ENCODE data around the gene SLC6A13. TPM values are rescaled to one million over a fixed set of nuclear protein-coding genes. Genes with fewer than 3 reads are reported as not detected.
A peak's percentile ranks its signal among the peaks of the same experiment; 100 is the strongest.
"Not testable (repeated sequence)": the region's sequence is repeated elsewhere in the genome, so short reads cannot be mapped to it uniquely, and the experiment has no call there.

Gene SLC6A13
- total RNA-seq, 1 donor from 2014 or later = 0.40 TPM

DNA sequence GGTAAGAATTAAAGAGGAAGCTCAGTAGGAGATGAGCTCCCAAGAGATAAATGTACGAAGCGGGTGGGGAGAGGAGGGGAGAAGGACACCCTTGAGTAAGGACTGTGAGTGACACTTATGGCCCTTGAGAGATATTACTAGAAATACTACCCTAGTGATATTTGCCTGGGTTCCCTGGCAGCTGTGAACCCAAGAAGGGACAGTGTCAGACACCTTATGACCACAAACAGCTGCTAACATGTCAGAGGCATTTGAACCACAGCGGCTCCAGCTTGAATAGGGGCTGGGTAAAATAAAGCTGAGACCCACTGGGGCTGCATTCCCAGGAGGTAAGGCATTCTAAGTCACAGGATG lies 29.0 kb downstream of the SLC6A13 start:
- no peak for DNase-seq (ENCODE audit: low spot score)

DNA sequence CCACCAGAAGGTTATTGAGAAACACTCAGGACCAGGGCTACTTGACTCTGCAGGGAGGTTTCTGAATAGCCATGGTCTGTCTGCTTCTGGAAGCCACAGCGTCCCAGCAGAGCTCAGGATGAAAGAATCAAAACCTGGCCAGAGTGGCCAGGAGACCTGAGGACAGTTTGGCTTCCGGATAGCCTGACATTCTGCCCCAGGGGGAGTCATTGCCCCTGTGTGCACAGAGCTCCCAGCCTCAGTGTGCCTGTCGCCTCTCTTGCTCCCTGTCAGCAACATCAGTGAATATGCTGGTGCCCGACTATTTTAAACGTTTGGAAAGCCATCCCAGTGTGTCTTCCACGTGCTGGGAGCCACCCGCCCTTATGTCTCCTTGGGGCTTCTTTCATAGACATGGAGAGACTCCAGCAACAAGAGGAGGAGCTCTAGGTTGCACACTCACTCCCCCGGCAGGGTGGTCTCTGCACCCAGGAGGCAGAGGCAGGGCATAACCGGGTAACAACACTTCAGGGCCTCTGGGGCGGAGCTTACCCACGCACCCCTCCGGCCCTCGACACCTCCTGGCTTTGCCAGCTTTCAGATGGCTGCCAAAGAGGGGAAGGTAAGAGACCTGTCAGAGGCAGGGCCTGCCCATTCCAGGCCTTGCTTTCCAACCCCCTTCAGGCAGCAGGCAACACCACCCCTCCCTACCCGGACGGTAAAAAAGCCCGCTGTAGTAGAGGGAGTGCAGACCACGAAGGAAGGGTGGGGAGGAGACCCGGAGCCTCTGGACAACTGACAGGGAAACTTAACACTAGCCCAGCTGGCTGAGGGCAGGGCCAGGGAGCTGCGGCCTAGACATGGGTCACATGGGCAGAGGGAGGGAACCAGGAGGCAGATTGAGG lies 29.7 kb downstream of the SLC6A13 start:
- no peak for DNase-seq (ENCODE audit: low spot score)

DNA sequence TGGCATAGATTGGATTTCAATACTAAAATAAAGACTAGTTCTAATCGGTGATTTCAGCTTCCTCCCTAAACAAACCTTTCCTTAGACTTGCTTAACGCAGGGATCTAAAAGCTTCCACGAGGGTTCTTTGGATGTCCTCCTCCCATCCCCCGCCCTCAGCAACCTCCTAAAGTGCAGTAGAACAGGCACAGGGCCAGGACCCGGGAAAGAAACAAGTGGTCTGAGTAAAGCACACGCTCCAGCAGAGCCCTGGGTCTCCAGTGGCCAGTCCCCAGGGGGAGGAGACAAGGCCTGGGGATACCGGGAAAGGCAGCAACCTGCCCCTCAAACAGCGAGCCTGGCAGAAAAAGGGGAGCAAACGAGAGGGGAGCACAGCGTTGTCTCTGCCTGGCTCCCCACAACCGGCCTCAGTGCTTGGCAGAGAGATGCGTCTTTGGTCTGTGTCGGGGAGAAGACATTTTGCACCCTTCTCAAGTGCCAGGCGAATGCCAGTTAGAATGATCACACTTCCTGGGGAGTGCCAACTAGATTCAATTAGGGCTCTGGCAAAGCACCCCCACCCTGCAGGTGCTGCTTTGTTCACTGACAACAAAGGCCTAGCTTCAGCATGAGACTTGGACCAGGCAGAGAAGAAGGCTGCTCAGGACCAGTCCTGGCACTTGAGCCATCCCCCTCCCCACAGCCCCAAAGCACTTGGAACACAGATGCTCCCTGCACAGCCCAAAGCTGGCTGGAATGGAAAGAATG lies 31.5 kb downstream of the SLC6A13 start:
- DNase-seq (ENCODE audit: low spot score) = no peak

DNA sequence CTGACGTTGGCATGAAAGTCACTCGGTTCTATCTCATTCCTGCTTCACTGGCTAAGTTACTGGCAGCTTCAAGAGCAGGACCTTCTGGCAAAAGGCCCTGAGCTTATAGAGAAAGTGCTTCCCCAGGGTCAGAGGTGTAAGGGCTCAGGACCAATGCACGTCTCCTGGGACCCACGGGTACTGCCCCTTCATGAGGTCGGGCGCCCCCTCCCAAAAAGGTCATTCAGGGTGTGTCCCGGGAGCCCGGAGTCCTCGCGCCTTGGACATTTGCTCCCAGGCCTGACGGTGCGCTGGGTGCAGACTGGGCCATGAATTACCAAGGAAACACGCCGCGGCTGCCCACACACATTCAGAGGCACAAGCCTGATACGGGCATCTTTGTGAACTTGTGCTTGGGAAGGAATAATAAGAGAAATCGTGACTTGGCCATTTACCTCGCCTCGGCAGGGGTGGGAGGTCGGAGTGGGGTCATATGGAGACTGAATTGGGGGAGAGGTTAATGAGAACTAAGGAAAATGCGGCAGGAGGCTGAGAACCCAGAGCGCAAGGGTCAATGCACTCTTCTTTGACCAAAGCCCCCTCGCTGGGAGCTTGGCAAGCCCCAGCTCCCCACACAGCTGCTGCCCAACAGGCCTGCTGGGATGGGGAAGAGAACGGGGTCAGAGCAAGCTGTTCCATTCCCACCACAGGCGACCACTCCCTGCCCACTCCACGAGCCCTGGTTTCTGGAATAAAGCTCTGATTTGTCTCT lies 33.0 kb downstream of the SLC6A13 start:
- no peak for DNase-seq (ENCODE audit: low spot score)

DNA sequence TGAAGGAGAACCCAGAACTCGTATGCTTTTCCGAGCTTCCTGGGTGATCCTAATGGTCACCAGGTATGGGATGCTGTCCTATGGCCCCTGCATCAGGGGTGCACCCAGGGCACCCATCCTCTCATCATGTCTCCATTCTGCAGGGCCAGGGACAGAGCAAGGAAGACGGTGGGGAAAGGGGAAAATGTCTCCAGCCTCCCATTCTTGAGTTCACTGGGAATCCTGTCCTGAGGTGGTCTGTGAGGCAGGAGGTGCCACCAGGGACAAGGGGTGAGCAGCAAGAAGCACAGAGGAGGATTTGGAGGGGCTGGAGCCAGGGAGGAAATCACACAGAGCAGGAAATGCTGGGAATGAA lies 33.8 kb downstream of the SLC6A13 start:
- no peak for DNase-seq (ENCODE audit: low spot score)

DNA sequence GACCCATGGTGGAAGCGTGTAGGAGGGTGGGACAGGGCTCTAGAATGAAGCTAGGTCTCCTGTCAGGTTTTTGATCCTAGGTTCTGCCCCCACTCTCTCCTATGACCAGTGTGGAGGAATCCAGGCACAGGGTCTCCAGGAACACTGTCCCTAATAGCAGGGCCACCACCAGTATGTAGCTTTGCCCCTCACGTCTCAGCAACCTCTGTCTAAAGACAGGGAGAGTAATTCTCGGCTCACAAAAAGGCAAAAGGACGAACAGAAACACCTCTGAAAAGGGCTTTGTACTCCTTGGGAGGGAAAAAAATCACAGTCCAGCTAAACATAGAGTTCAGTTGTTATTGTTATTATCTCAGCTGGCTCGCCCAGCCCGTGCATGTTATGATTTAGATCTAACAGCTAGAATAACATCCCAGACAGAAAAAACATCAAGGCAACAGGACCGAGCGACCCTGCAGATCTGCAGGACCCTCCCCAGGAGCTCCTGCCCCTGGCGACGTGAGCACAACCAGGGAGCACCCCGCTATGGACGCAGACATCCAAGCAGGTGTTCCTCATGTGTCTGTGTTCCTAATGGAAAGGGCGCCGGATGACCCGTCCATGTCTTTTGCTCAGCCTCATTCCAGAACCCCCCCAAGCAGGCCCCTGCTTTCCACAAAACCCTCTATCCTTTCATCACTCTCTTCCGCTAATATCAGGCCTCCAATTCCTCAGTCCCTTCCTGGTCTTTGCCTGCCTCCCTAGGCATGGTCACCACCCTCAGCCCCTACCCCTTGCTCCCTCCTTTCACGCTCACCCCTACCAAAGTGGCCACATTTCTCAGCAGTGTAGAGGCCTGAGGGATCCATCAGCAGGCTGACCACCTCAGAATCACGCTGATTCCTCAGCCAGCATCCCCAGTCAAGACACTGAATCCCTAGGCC lies 34.5 kb downstream of the SLC6A13 start:
- DNase-seq (ENCODE audit: low spot score) = no peak

DNA sequence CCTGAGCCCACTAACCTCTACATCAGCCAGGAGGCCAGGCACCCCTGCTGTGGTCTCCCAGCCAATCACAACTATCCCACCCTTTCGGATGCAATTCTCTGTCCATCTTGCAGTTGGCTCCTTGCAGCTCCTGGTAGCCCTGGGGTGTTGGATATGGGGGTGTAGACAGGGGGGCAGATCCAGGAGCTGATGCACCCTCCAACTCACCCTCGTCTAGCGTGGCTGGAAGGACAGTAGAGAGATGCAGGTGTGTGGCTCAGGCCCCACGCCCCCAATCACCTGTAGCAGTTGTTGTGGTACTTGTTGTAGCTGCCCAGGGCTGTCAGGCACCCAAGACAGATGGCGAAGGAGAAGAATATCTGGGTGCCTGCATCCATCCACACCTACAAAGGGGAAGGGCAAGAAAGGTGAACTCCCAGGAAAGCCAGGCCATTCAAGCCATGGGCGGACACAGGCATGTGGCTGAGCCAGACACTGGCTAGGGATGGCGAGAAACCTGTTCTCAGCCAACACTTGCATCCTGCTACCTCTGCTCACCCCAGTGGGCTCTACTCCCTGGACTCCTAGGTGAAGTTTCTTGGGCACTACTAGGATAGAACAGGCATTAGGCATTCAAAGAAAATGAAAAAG lies 35.2 kb downstream of the SLC6A13 start:
- no peak for DNase-seq (ENCODE audit: low spot score)

DNA sequence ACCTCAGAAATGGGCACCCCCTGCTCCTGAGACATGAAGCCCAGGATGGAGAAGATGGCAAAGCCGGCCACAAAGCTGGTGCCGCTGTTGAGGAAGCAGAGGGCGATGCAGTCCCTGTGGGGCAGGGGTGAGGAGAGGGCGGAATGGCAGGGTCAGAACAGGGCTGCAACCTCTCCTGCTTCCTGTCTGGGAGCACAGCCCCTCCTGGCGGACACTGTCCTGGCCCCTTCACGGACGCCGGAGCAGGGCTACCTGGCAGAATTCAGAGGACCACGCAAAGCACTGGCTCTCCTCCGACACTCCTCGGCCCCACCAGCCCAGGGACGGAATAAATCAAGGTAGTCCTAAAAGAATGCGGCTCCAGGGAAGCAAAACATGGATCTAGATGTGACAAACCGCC lies 36.2 kb downstream of the SLC6A13 start:
- DNase-seq (ENCODE audit: low spot score) = no peak

DNA sequence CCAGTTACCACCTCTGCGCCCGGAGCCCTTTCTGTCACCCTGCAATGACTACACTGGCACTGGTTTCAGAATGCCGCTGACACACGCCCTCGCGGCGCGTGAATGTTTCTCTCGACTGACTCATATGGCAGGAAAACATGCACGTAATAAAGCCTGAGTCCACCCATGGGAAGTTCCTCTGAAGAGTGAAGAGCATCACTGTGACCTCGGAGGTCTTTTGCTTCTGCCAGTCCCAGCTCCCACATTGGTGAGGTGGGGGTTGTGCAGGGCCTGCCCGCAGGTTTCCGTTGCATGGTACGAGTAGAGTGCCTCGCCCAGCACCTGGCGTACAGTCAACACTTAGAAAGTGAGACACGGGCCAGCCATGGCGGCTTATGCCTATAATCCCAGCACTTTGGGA lies 37.6 kb downstream of the SLC6A13 start:
- DNase-seq (ENCODE audit: low spot score) = no peak

DNA sequence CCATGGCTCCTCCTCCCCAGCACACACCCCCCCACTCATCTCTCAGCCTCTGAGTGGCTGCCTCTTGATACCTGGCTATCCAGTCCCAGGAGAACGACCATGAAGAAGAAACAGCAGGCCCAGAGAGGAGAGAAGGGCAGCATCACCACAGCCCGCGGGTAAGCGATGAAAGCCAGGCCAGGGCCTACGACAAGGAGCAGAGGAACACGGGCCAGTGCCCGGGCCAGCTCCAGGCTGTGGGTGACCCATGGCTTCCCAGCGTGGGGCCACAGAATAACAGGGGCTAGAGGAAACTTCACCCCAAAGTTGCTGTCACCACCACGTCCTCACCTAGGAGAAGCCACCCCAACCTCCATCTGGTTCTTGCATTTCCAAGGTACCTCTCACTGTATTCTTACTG lies 38.3 kb downstream of the SLC6A13 start:
- no peak for DNase-seq (ENCODE audit: low spot score)

DNA sequence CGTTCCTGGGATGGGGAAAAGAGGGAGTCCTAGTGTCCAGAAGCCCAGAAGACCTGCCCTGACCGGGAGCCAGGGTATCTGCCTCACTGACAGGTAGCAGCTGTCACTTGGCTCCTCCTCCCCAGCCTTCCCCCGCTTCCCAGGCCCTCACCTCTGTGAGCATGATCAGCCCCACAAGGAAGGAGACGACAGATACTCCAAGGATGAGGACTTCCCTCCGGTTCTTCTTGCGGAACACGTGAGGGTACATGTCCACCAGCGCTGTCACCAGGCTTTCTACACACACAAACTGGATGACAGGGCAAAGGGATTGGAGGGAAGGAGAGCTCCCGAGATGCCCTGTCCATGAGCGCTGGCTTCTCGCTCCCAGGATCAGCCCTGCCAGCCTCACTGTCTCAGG lies 38.8 kb downstream of the SLC6A13 start:
- no peak for DNase-seq (ENCODE audit: low spot score)

DNA sequence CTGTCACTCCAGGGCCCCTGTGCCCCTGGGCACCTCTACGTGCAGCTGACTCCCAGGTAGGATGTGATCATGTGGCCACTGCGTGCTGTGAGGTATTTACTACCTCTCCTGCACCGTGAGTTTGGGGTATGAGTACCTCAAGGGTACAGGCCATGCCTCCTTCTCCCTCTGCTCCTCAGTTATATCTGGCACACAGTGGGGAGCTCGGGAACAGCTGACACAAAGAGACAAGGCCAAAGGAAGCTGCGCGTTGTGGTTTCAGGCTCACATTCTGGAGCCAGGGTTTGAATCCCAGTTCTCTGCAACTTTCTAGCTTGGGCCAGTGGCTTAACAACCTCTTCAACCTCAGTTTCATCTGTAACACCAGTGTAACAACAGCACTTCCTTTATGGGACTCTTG lies 40.9 kb downstream of the SLC6A13 start:
- DNase-seq (ENCODE audit: low spot score) = no peak

DNA sequence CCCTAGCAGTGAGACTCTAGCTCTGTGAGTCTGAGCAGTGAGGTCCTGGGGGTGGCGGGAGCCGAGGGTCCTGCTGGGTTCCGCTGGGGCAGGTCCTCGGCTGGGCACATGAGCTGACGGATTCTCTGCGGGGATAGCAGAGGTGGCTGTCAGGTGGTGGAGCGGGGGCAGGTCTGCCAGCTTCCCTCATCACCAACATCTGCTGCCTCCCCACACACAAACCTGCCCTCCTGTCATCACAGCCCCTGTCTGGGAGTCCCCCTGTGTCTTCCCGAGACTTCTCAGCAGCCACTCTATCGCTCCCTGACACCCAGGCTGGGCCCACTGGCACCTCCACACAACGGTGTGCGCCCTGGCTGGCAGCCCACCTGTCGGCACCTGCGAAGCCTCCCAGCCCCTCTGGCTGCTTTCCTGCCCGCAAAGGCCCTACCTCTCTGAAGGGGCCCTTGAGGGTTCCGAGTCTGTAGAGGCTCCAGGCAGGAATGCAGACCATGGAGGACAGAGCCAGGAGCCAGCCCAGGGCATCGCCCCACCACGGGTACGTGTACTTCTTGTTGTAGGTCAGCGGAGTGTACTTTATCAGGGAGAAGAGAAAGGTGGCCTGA lies 41.6 kb downstream of the SLC6A13 start:
- no peak for DNase-seq (ENCODE audit: low spot score)

DNA sequence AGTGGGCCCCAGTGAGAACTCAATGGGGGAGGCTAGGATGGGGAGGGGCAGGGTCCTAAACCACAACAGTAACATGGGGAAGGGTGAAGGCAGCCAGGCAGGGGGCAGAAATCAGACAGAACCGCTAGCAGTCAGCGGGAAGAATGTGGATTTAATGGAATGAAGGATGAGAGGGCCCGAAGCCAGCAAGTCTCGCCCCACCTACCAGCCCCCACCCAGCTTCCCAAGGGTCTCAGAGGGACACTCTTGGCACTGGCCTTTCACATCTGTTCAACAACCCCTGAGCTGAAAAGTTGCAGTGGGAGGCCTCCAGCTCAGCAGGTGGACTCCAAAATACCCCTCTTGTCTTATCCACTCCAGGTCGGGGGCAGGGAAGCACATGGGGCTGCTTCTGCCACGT lies 42.1 kb downstream of the SLC6A13 start:
- DNase-seq (ENCODE audit: low spot score) = no peak

DNA sequence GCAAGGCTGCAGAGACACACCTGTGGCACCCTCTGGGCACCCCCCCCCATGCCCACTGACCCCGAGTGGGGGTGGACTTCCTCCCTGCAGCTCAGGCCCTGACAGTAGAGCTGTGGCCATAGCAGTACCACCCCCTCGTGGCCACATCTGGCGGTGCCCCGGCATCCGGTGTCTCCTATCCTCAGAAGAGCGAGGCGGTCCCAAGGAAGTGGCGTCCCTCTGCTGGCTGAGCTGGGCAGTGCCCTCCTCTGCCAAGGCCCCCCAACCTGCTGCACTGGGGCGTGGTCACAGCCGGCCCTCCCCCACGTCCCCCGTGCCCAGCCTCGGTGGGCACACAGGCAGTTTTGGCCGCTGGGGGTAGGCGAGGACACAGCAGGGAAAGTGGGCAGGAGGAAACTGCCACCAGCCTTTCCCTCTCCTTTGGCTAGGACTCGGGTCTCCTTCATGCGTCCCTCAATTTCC lies 42.7 kb downstream of the SLC6A13 start:
- peak; percentile 71 for DNase-seq (ENCODE audit: low spot score)

DNA sequence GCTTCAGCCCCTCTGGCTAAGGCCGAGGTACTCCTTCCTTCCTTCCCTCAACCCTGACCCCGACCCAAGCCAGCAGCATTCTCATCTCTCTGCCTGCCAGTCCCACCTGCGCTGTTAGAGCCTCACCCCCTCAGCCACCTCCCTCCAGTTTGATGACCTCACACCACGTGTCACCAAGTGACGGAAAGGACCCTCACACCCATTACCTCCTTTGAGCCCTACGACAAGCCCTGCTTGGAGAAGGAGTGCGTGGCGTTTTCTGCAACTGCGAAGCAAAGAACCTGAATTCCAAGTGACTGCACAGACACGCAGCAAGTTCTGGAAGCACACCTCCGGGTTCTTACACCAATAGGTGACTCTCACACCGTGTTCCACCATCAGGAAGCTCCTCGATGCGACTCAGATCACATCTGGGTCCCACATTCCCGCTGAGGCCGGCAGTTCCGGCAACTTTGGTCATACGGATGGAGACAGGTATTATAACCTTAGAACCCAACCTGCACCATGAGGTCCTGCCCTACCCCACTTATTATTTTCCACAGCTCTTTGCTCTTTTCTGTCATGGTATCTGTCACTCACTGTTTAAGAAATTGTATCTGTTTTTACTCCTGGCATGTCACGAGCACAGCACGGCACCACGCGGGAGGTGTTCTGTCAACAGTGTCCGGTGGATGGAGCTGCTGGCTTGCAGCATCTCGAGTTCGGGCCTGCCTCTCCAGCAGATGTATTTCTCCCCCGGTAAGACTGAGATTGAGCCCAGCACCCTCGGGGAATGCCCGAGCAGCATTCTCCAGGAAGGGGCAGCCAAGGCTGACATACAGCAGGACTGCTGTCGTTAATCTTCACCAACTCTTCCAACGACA lies 43.7 kb downstream of the SLC6A13 start:
- no peak for DNase-seq (ENCODE audit: low spot score)

DNA sequence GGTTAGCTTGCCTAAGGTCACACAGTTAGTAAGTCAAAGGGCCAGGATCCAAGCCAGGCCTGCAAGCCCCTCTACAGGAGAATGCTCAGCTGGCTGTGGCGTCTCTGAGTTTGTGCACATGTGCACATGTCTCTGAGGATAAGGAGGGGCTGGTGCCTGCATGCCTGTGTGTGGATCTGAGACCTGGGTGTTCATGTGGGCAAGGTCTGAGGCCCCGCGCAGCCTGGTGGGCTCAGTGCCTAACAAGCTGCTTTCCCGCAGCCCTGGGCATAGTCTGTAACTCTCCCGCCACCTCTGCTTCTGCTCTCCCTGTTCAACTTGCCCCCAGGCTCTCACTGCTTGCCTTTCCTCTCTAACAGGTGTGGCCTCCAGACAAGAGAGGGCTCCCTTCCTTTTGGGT lies 44.4 kb downstream of the SLC6A13 start:
- DNase-seq (ENCODE audit: low spot score) = no peak

DNA sequence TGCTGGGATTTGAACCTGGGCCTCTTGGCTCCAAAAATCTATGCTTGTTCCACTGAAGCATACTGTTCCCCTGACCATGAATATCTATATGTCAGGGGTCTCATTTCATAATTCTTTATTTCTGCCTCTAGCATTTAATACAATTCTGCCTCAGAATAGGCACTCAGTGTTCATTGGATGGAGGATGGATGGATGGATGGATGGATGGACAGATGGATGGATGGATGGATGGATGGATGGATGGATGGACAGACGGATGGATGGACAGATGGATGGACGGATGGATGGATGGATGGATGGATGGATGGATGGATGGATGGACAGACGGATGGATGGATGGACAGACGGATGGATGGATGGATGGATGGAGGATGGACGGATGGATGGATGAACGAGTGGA lies 45.6 kb downstream of the SLC6A13 start:
- DNase-seq (ENCODE audit: low spot score) = not testable (repeated sequence)

DNA sequence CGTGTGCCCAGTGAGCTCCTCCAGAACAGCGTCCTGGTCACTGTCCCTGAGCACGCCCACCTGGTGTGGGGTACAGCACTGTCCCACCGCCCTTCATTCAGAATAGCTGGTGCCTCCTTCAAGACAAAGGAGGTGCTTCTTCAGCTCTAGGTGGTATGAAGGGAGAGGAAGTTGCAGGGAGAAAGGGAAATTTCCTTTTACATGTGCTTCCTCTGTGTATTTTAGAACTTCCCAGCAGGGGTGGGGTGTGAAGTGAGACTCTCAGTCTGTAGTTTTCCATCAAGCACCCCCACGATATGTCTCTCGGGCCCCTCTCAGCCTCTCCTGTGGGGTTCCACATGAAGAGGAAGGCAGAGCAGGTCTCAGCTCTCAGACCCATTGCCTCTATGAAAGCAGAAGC lies 47.5 kb downstream of the SLC6A13 start:
- no peak for DNase-seq (ENCODE audit: low spot score)

All from mucosa of gallbladder (tissue), 1 donor.